Measurements from ENCODE around the gene PCYOX1L.

The PCYOX1L gene

GRCh38 chr5:149325166-149325735 is 32.6 kb upstream of the PCYOX1L start:
- Histone ChIP-seq H3K27ac (no peak overlapping the region), H3K36me3 (no peaks in the 10 kb centered on the region), H3K4me3 (ENCODE audit: low read depth in 1 of 2, low read length in 1 of 2) (no peak overlapping the region), H3K9me3 (no peaks in the 10 kb centered on the region), H3K27me3 (no peaks in the 10 kb centered on the region), H3K4me1 (ENCODE audit: control insufficient read depth in 1 of 2, insufficient read depth in 1 of 2, low read depth in 1 of 2, low read length in 1 of 2) (no peaks in the 10 kb centered on the region)
- no peak for TF ChIP-seq CTCF (IDR thresholded peaks at IDR 0.05)

GRCh38 chr5:149325894-149326293 is 32.0 kb upstream of the PCYOX1L start:
- H3K9me3 ChIP-seq = no peaks in the 10 kb centered on the region
- no peaks in the 10 kb centered on the region for H3K27me3 ChIP-seq
- H3K4me3 ChIP-seq (ENCODE audit: low read depth in 1 of 2, low read length in 1 of 2) = no peak overlapping the region
- TF ChIP-seq CTCF (IDR thresholded peaks at IDR 0.05) = no peak
- H3K36me3 ChIP-seq = no peaks in the 10 kb centered on the region
- H3K27ac ChIP-seq = no peak overlapping the region
- no peaks in the 10 kb centered on the region for H3K4me1 ChIP-seq (ENCODE audit: control insufficient read depth in 1 of 2, insufficient read depth in 1 of 2, low read depth in 1 of 2, low read length in 1 of 2)

- Histone ChIP-seq H3K9me3 (no peaks in the 10 kb centered on the region), H3K27ac (no peak overlapping the region), H3K27me3 (no peaks in the 10 kb centered on the region), H3K36me3 (no peaks in the 10 kb centered on the region), H3K4me3 (ENCODE audit: low read depth in 1 of 2, low read length in 1 of 2) (no peak overlapping the region), H3K4me1 (ENCODE audit: control insufficient read depth in 1 of 2, insufficient read depth in 1 of 2, low read depth in 1 of 2, low read length in 1 of 2) (no peaks in the 10 kb centered on the region)
- no peak for TF ChIP-seq CTCF (IDR thresholded peaks at IDR 0.05)
Measured at GRCh38 chr5:149326611-149327010, 31.2 kb upstream of the PCYOX1L start.

GRCh38 chr5:149328177-149328576 is 29.7 kb upstream of the PCYOX1L start:
- H3K9me3 ChIP-seq = no peaks in the 10 kb centered on the region
- H3K27me3 ChIP-seq = no peaks in the 10 kb centered on the region
- peaks cover 7 to 8% of the 10 kb centered on the region in 2 experiments for H3K4me1 ChIP-seq (ENCODE audit: control insufficient read depth in 1 of 2, insufficient read depth in 1 of 2, low read depth in 1 of 2, low read length in 1 of 2)
- H3K36me3 ChIP-seq = no peaks in the 10 kb centered on the region
- TF ChIP-seq CTCF (IDR thresholded peaks at IDR 0.05) = no peak
- no peak overlapping the region for H3K4me3 ChIP-seq (ENCODE audit: low read depth in 1 of 2, low read length in 1 of 2)
- H3K27ac ChIP-seq = no peak overlapping the region

- Histone ChIP-seq H3K27me3 (no peaks in the 10 kb centered on the region), H3K4me3 (ENCODE audit: low read depth in 1 of 2, low read length in 1 of 2) (no peak overlapping the region), H3K36me3 (no peaks in the 10 kb centered on the region), H3K9me3 (no peaks in the 10 kb centered on the region), H3K4me1 (ENCODE audit: control insufficient read depth in 1 of 2, insufficient read depth in 1 of 2, low read depth in 1 of 2, low read length in 1 of 2) (peaks cover 7 to 8% of the 10 kb centered on the region in 2 experiments), H3K27ac (no peak overlapping the region)
- TF ChIP-seq CTCF (IDR thresholded peaks at IDR 0.05) = no peak
Measured at GRCh38 chr5:149333711-149334443, 24.0 kb upstream of the PCYOX1L start.

Data from neutrophil (primary cell).